ENCODE measurements around the gene PDHX. TPM values are rescaled to one million over a fixed set of nuclear protein-coding genes. Genes with fewer than 3 reads are reported as not detected.

Gene PDHX
- total RNA-seq, 1 experiment from 2014 or later = 43.4 TPM

- H3K4me3 Mint-ChIP-seq = no peak overlapping the region
- TF ChIP-seq TEAD4 (CRISPR knock-in tag; IDR thresholded peaks at IDR 0.05) = no peak
- no peak for TF ChIP-seq ZNF425 (CRISPR knock-in tag; conservative IDR thresholded peaks at IDR 0.05)
- no peak for TF ChIP-seq MXD4 (CRISPR knock-in tag; IDR thresholded peaks at IDR 0.05; ENCODE audit: borderline replicate concordance)
- TF ChIP-seq, protein P1, sequence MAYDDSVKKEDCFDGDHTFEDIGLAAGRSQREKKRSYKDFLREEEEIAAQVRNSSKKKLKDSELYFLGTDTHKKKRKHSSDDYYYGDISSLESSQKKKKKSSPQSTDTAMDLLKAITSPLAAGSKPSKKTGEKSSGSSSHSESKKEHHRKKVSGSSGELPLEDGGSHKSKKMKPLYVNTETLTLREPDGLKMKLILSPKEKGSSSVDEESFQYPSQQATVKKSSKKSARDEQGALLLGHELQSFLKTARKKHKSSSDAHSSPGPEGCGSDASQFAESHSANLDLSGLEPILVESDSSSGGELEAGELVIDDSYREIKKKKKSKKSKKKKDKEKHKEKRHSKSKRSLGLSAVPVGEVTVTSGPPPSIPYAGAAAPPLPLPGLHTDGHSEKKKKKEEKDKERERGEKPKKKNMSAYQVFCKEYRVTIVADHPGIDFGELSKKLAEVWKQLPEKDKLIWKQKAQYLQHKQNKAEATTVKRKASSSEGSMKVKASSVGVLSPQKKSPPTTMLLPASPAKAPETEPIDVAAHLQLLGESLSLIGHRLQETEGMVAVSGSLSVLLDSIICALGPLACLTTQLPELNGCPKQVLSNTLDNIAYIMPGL (CRISPR knock-in tag; IDR thresholded peaks at IDR 0.05) = no peak
- TF ChIP-seq, protein P2, sequence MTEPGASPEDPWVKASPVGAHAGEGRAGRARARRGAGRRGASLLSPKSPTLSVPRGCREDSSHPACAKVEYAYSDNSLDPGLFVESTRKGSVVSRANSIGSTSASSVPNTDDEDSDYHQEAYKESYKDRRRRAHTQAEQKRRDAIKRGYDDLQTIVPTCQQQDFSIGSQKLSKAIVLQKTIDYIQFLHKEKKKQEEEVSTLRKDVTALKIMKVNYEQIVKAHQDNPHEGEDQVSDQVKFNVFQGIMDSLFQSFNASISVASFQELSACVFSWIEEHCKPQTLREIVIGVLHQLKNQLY (CRISPR knock-in tag; IDR thresholded peaks at IDR 0.05) = no peak
- no peak for TF ChIP-seq NFE2L1 (CRISPR knock-in tag; IDR thresholded peaks at IDR 0.05)
- TF ChIP-seq, protein P3, sequence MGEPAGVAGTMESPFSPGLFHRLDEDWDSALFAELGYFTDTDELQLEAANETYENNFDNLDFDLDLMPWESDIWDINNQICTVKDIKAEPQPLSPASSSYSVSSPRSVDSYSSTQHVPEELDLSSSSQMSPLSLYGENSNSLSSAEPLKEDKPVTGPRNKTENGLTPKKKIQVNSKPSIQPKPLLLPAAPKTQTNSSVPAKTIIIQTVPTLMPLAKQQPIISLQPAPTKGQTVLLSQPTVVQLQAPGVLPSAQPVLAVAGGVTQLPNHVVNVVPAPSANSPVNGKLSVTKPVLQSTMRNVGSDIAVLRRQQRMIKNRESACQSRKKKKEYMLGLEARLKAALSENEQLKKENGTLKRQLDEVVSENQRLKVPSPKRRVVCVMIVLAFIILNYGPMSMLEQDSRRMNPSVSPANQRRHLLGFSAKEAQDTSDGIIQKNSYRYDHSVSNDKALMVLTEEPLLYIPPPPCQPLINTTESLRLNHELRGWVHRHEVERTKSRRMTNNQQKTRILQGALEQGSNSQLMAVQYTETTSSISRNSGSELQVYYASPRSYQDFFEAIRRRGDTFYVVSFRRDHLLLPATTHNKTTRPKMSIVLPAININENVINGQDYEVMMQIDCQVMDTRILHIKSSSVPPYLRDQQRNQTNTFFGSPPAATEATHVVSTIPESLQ (CRISPR knock-in tag; IDR thresholded peaks at IDR 0.05) = no peak
- TF ChIP-seq, protein P4, sequence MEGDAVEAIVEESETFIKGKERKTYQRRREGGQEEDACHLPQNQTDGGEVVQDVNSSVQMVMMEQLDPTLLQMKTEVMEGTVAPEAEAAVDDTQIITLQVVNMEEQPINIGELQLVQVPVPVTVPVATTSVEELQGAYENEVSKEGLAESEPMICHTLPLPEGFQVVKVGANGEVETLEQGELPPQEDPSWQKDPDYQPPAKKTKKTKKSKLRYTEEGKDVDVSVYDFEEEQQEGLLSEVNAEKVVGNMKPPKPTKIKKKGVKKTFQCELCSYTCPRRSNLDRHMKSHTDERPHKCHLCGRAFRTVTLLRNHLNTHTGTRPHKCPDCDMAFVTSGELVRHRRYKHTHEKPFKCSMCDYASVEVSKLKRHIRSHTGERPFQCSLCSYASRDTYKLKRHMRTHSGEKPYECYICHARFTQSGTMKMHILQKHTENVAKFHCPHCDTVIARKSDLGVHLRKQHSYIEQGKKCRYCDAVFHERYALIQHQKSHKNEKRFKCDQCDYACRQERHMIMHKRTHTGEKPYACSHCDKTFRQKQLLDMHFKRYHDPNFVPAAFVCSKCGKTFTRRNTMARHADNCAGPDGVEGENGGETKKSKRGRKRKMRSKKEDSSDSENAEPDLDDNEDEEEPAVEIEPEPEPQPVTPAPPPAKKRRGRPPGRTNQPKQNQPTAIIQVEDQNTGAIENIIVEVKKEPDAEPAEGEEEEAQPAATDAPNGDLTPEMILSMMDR (IDR thresholded peaks at IDR 0.05) = no peak
- TF ChIP-seq ZNF219 (CRISPR knock-in tag; IDR thresholded peaks at IDR 0.05; ENCODE audit: borderline replicate concordance) = no peak
- TF ChIP-seq OVOL2 (CRISPR knock-in tag; IDR thresholded peaks at IDR 0.05; ENCODE audit: borderline replicate concordance) = no peak
- TF ChIP-seq CBFB (CRISPR knock-in tag; IDR thresholded peaks at IDR 0.05; ENCODE audit: low read depth) = no peak
- TF ChIP-seq E2F4 (CRISPR knock-in tag; IDR thresholded peaks at IDR 0.05; ENCODE audit: borderline replicate concordance, low read depth) = no peak
- no peak for TF ChIP-seq FOXJ3 (CRISPR knock-in tag; IDR thresholded peaks at IDR 0.05; ENCODE audit: borderline replicate concordance)
- TF ChIP-seq FOXK1 (CRISPR knock-in tag; IDR thresholded peaks at IDR 0.05) = no peak
- no peak for TF ChIP-seq ZNF232 (CRISPR knock-in tag; IDR thresholded peaks at IDR 0.05)
- TF ChIP-seq SMAD4 (CRISPR knock-in tag; IDR thresholded peaks at IDR 0.05) = no peak
- TF ChIP-seq NFYB (CRISPR knock-in tag; conservative IDR thresholded peaks at IDR 0.05; ENCODE audit: low read depth) = no peak
- TF ChIP-seq ELF4 (CRISPR knock-in tag; IDR thresholded peaks at IDR 0.05; ENCODE audit: low read depth) = no peak
- no peak for TF ChIP-seq ZNF396 (CRISPR knock-in tag; IDR thresholded peaks at IDR 0.05; ENCODE audit: borderline replicate concordance)
- no peak for ATAC-seq
- DNase-seq (ENCODE audit: low spot score) = no peak
- H3K36me3 Mint-ChIP-seq = peaks cover 4% of the 10 kb centered on the region; the same call in 1 of the 2 replicates
- POLR2A ChIA-PET = interaction anchor here (0.7 to 0.9 kb wide), 2 partner anchors 377 to 527 kb away, joined by 3 to 5 read pairs; no protein-coding TSS in a partner anchor
- peaks cover 26% of the 10 kb centered on the region for H3K4me1 Mint-ChIP-seq
- no peaks in the 10 kb centered on the region for H3K9me3 Mint-ChIP-seq
- CTCF ChIA-PET = interaction anchor here (0.9 to 2.8 kb wide), 5 partner anchors 26 to 463 kb away, joined by 3 to 9 read pairs (median 3); partner anchors contain the start of gene ELF5
- H3K27ac Mint-ChIP-seq = 0 out of 2 replicates have a peak overlapping the region, but pooled peaks have one; percentile 19
- no peaks in the 10 kb centered on the region for H3K27me3 Mint-ChIP-seq (ENCODE audit: low read depth)
These were observed 12.7 kb downstream of the PDHX start for GRCh38 chr11:34928960-34929680.
